Spleen (tissue), 11 donors: Measurements from ENCODE around the gene ACTN1. TPM values are rescaled to one million over a fixed set of nuclear protein-coding genes. Genes with fewer than 3 reads are reported as not detected.

Source experiments
- DNase-seq: peaks from one replicate; pipeline ENCODE4 v3.0.0-alpha.2; 2020
- H3K27ac ChIP-seq, 8 donors: fragments of 200-600 bp; sonication (generic) in 7 of 8; 1 replicate in 4 of 8; 2 replicates in 4 of 8; pipeline versions ENCODE4 v1.5.0 to v1.8.0; 2016 to 2021; ENCODE audit warnings: inconsistent platforms in 4 of 8, mild to moderate bottlenecking in 4 of 8, moderate library complexity in 1 of 8
- H3K27me3 ChIP-seq, 7 donors: fragments of 200-600 bp; sonication (generic) in 6 of 7; replicated peaks in 1 of 7; 1 replicate in 4 of 7; 2 replicates in 3 of 7; pipeline versions ENCODE4 v1.5.0 to v1.8.0; 2016 to 2021; ENCODE audit warnings: inconsistent platforms in 3 of 7, mild to moderate bottlenecking in 1 of 7
- H3K36me3 ChIP-seq, 6 donors: fragments of 200-600 bp; sonication (generic) in 5 of 6; 1 replicate in 4 of 6; 2 replicates in 2 of 6; pipeline versions ENCODE4 v1.5.0 to v1.8.0; 2016 to 2021; ENCODE audit warnings: inconsistent platforms in 2 of 6
- H3K4me1 ChIP-seq, 6 donors: fragments of 200-600 bp; sonication (generic) in 5 of 6; 1 replicate in 3 of 6; 2 replicates in 3 of 6; pipeline versions ENCODE4 v1.5.0 to v1.8.0; 2016 to 2021; ENCODE audit warnings: inconsistent platforms in 3 of 6
- H3K4me3 ChIP-seq, 8 donors: fragments of 200-600 bp; sonication (generic) in 7 of 8; 1 replicate in 4 of 8; 2 replicates in 4 of 8; pipeline versions ENCODE4 v1.5.0 to v1.8.0; 2016 to 2021; ENCODE audit warnings: inconsistent platforms in 4 of 8, mild to moderate bottlenecking in 4 of 8, moderate library complexity in 2 of 8
- H3K9me3 ChIP-seq, 8 donors: fragments of 200-600 bp; sonication (generic) in 7 of 8; 1 replicate in 4 of 8; 2 replicates in 4 of 8; pipeline versions ENCODE4 v1.5.0 to v1.8.0; 2016 to 2021; ENCODE audit warnings: inconsistent platforms in 4 of 8
- CTCF ChIP-seq, 11 experiments: fragments of 200-600 bp in 7 of 11; fragments of 450-650 bp in 4 of 11; sonication (generic) in 4 of 11; IDR thresholded peaks in 8 of 11; conservative IDR thresholded peaks in 3 of 11; 1 replicate in 7 of 11; 2 replicates in 4 of 11; pipeline versions ENCODE4 v1.4.0 to v1.8.0; 2016 to 2021; ENCODE audit warnings: antibody characterized with exemption in 11 of 11, inconsistent platforms in 4 of 11, mild to moderate bottlenecking in 1 of 11
- POLR2A ChIP-seq, 3 donors: fragments of 450-650 bp; IDR thresholded peaks; one replicate each; pipeline ENCODE4 v1.5.1; 2017; ENCODE audit warnings: antibody characterized with exemption in 3 of 3, mild to moderate bottlenecking in 1 of 3
- POLR2AphosphoS5 ChIP-seq, 3 donors: sonication (generic); formaldehyde crosslinking; IDR thresholded peaks; one replicate each; pipeline ENCODE4 v1.5.1; 2017; ENCODE audit warnings: antibody characterized with exemption in 3 of 3
- WGBS, 5 donors: extraction: QIAGEN DNeasy Blood & Tissue Kit in 3 of 5; methylation state at CpG; one replicate each; pipeline versions ENCODE4 v1.1.5 to v1.1.7; 2013 to 2018; 5-methylcytosine and 5-hydroxymethylcytosine counted together
- intact Hi-C: fragments of 100-400 bp; cut with DNase I; formaldehyde crosslinking; loops from one replicate; pipeline ENCODE4 v1.15.0; 2023; ENCODE audit warnings: low total_unique reads
- polyA plus RNA-seq, 3 donors: library from polyadenylated mRNA; stranded (reverse); fragments of 200-250 nt; gene quantifications; one replicate each; pipeline ENCODE4 v1.2.1, GENCODE V29; 2013
- total RNA-seq, 7 donors: library from RNA; depleted of rRNA in 3 of 7; stranded (reverse); fragments of >200 nt in 3 of 7; fragmentation: NEBNext Ultra II Directional in 4 of 7; extraction: Animal tissue kit (Norgen Biotek cat#: 25700) in 4 of 7; gene quantifications; one replicate each; pipeline versions ENCODE4 v1.1.0 to v1.2.1, GENCODE V29; 2016 to 2021
- donor health status: healthy with polysubstance abuse.
- donor health status: DM: no; HTN: no; CAD: no; lungs with moderate emphysema.
- donor health status: DM: no; HTN: no; CAD: no.
- donor health status: Bipolar disorder and iron deficiency.
- donor health status: healthy.
- donor health status: DM: no; HTN: no; CAD: no.
- donor health status: DM: yes; HTN: yes; CAD: no.

ACTN1 gene
- total and polyA plus RNA-seq, 10 donors, result 15.4 to 315 (median 95.4) TPM

DNA sequence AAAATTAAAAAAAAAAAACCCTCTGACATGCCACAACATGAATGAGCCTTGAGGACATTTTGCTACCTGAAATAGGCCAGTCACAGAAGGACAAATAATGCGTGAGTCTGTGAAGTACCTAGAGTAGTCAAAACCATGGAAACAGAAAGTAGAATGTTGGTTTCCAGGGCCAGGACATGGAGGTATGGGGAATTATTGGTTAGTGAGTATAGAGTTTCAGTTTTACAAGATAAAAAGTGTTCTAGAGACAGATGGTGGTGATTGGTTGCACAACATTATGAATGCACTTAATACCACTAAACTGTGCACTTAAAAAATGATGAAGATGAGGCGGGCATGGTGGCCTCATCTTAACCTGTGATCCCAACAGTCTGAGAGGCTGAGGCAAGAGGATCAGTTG lies 138.6 kb downstream of the ACTN1 start:
- no peak overlapping the region for H3K27ac ChIP-seq
- H3K36me3 ChIP-seq, result no peaks in the 10 kb centered on the region
- DNase-seq, result no peak
- H3K4me1 ChIP-seq, result peaks cover 0 to 27% (median 9%) of the 10 kb centered on the region in 6 donors
- H3K4me3 ChIP-seq, result no peak overlapping the region
- TF ChIP-seq CTCF (IDR thresholded peaks at IDR 0.05 in 8 of 11, conservative IDR thresholded peaks at IDR 0.05 in 3 of 11) (no peak), POLR2A (IDR thresholded peaks at IDR 0.05) (no peak), POLR2AphosphoS5 (IDR thresholded peaks at IDR 0.05) (no peak)
- intact Hi-C loops, result no loop called here
- peaks cover 3 to 28% (median 21%) of the 10 kb centered on the region in 8 donors for H3K9me3 ChIP-seq
- WGBS, 5 donors, result 83 to 90% (median 86%) methylated on average over 2 of the region's 2 CpGs
- H3K27me3 ChIP-seq, result peaks cover 0 to 8% (median 0%) of the 10 kb centered on the region in 7 donors

DNA sequence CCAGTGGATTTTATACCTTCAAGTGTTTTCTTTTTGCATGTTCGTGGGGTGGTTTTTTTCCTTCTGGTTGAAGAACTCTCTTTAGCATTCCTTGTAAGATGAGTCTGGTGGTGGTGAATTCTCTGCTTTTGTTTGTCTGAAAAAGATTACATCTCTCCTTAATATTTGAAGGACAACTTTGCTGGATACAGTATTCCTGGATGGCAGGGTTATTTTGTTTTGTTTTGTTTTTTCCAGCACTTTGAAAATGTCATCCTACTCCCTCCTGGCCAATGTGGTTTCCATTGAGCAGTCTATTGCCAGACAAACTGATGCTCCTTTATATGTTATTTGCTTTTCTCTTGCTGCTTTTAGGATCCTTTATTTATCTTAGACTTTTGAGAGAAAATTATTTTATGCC lies 143.0 kb downstream of the ACTN1 start:
- DNase-seq, result no peak
- intact Hi-C loops, result loop anchor here (10.0 kb wide), 1 partner anchor 1001 kb away; no protein-coding TSS in a partner anchor
- 46 to 94% (median 84%) methylated on average over 1 of the region's 1 CpG for WGBS, 5 donors
- Histone ChIP-seq H3K27ac (no peak overlapping the region), H3K9me3 (peaks cover 3 to 36% (median 27%) of the 10 kb centered on the region in 8 donors), H3K36me3 (no peaks in the 10 kb centered on the region), H3K4me3 (no peak overlapping the region), H3K4me1 (peaks cover 0 to 7% (median 0%) of the 10 kb centered on the region in 6 donors), H3K27me3 (no peaks in the 10 kb centered on the region)
- no peak for TF ChIP-seq CTCF (IDR thresholded peaks at IDR 0.05 in 8 of 11, conservative IDR thresholded peaks at IDR 0.05 in 3 of 11)
- no peak for TF ChIP-seq POLR2AphosphoS5 (IDR thresholded peaks at IDR 0.05)
- TF ChIP-seq POLR2A (IDR thresholded peaks at IDR 0.05), result no peak

GRCh38 chr14:68834816-68835215 lies 144.3 kb downstream of the ACTN1 start:
- intact Hi-C loops, result loop anchor here (10.0 kb wide), 1 partner anchor 1000 kb away; no protein-coding TSS in a partner anchor
- Histone ChIP-seq H3K9me3 (peaks cover 3 to 37% (median 28%) of the 10 kb centered on the region in 8 donors), H3K36me3 (no peaks in the 10 kb centered on the region), H3K27ac (no peak overlapping the region), H3K4me1 (no peaks in the 10 kb centered on the region), H3K4me3 (no peak overlapping the region), H3K27me3 (no peaks in the 10 kb centered on the region)
- WGBS, 5 donors, result 55 to 74% (median 68%) methylated on average over 6 of the region's 6 CpGs
- no peak for DNase-seq
- TF ChIP-seq POLR2AphosphoS5 (IDR thresholded peaks at IDR 0.05) (no peak), POLR2A (IDR thresholded peaks at IDR 0.05) (no peak), CTCF (IDR thresholded peaks at IDR 0.05 in 8 of 11, conservative IDR thresholded peaks at IDR 0.05 in 3 of 11) (no peak)

DNA sequence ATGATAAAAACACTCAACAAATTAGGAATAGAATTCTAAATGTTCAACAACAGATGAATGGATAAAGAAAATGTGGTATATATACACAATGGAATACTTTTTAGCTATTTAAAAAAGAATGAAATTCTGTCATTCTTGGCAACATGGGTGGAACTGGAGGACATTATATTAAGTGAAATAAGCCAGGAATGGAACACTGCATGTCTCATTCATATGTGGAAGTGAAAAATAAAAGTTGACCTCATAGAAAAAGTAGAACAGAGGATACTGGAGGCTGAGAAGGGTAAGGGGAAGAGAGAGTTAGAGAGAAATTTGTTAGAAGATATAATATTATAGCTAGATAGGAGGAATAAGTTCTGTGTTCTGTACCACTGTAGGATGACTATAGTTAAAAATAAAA lies 150.4 kb downstream of the ACTN1 start:
- peaks cover 0 to 12% (median 10%) of the 10 kb centered on the region in 6 donors for H3K4me1 ChIP-seq
- H3K27ac ChIP-seq, result no peak overlapping the region
- intact Hi-C loops, result no loop called here
- DNase-seq, result no peak
- TF ChIP-seq POLR2AphosphoS5 (IDR thresholded peaks at IDR 0.05) (no peak), POLR2A (IDR thresholded peaks at IDR 0.05) (no peak), CTCF (IDR thresholded peaks at IDR 0.05 in 8 of 11, conservative IDR thresholded peaks at IDR 0.05 in 3 of 11) (no peak)
- H3K4me3 ChIP-seq, result no peak overlapping the region
- peaks cover 0 to 8% (median 2%) of the 10 kb centered on the region in 8 donors for H3K9me3 ChIP-seq
- H3K27me3 ChIP-seq, result no peaks in the 10 kb centered on the region
- H3K36me3 ChIP-seq, result no peaks in the 10 kb centered on the region
